ENCODE measurements around the gene ARHGAP28. TPM values are rescaled to one million over a fixed set of nuclear protein-coding genes. Genes with fewer than 3 reads are reported as not detected.

The ARHGAP28 gene
- total RNA-seq, 1 experiment from 2014 or later: 9.2 TPM

GRCh38 chr18:6682437-6683111 is 46.9 kb upstream of the ARHGAP28 start:
- Histone ChIP-seq H2BK20ac (ENCODE audit: low read depth, low read length, poor library complexity, severe bottlenecking) (no peak overlapping the region), H3K23ac (ENCODE audit: insufficient read length, low read depth, low read length) (no peak overlapping the region), H3K14ac (ENCODE audit: insufficient read depth, low read length) (no peak overlapping the region), H2BK15ac (ENCODE audit: low read depth, low read length) (no peak overlapping the region), H3K56ac (ENCODE audit: insufficient read length, low read depth, low read length) (no peak overlapping the region), H3K79me2 (ENCODE audit: insufficient read depth, low read length) (no peaks in the 10 kb centered on the region), H3K4me2 (ENCODE audit: insufficient read depth, insufficient read length, low read length) (no peak overlapping the region), H3K79me1 (ENCODE audit: insufficient read depth, low read depth, low read length, poor library complexity, severe bottlenecking) (no peaks in the 10 kb centered on the region), H2BK120ac (ENCODE audit: low read depth, low read length, poor library complexity, severe bottlenecking) (no peak overlapping the region), H2AFZ (ENCODE audit: low read length) (no peak overlapping the region), H4K5ac (ENCODE audit: insufficient read length, low read depth, low read length) (no peak overlapping the region), H2AK5ac (ENCODE audit: insufficient read length, low read length) (no peak overlapping the region), H3K4ac (ENCODE audit: low read depth, low read length) (no peak overlapping the region), H3K9me3 (ENCODE audit: control insufficient read depth, low read depth, low read length) (no peaks in the 10 kb centered on the region), H3K18ac (ENCODE audit: insufficient read length, low read depth, low read length) (no peak overlapping the region), H3K9ac (ENCODE audit: extremely low read depth, insufficient read length, low read length) (no peak overlapping the region), H4K91ac (ENCODE audit: insufficient read length, low read depth, low read length) (no peak overlapping the region), H3K27me3 (ENCODE audit: insufficient read depth, low read length) (no peaks in the 10 kb centered on the region), H4K8ac (replicated peaks; ENCODE audit: insufficient read length, low read depth, low read length) (no peak overlapping the region), H3K27ac (ENCODE audit: insufficient read length, low read depth, low read length) (no peak overlapping the region), H2BK12ac (ENCODE audit: insufficient read length, low read depth, low read length) (no peak overlapping the region), H3K4me1 (ENCODE audit: insufficient read depth, low read length) (peaks cover 2% of the 10 kb centered on the region), H3T11ph (ENCODE audit: low read length) (no peak overlapping the region), H4K20me1 (ENCODE audit: control insufficient read depth, insufficient read depth, insufficient read length) (no peaks in the 10 kb centered on the region), H2BK5ac (ENCODE audit: insufficient read length, low read length) (no peak overlapping the region), H3K23me2 (ENCODE audit: insufficient read length, low read depth, low read length, poor library complexity, severe bottlenecking) (no peaks in the 10 kb centered on the region)
- no peaks in the 10 kb centered on the region for H3K9me3 Mint-ChIP-seq
- H3K36me3 Mint-ChIP-seq (ENCODE audit: insufficient read depth in 1 of 3, low read depth in 3 of 3): no peaks in the 10 kb centered on the region
- H3K4me1 Mint-ChIP-seq: peaks cover 10 to 17% of the 10 kb centered on the region in 2 experiments
- no peak overlapping the region for H3K4me3 Mint-ChIP-seq
- H3K27ac Mint-ChIP-seq: peak overlapping the region in 1 of 3 experiments; percentile 23; a peak in 2 of 7 replicates
- WGBS (ENCODE audit: extremely low coverage, insufficient read length, low lambda C conversion rate): no CpG with 5 or more reads among the region's 14 CpGs
- no peak for TF ChIP-seq CTCF (conservative IDR thresholded peaks at IDR 0.05)
- H3K27me3 Mint-ChIP-seq (ENCODE audit: low read depth): no peaks in the 10 kb centered on the region
- peak; percentile 27 for DNase-seq
